22Rv1 (cell line): Measurements from ENCODE around the gene SQOR.
A peak's percentile ranks its signal among the peaks of the same experiment; 100 is the strongest.

Source experiments
- ZFX ChIP-seq: fragments of 450-650 bp; IDR thresholded peaks from 2 replicates; pipeline ENCODE4 v1.6.1; 2017; ENCODE audit warnings: antibody characterized with exemption, borderline replicate concordance
- TF ChIP-seq, protein P1 (sequence below): fragments of 450-650 bp; IDR thresholded peaks from 2 replicates; pipeline ENCODE4 v1.5.1; 2017; ENCODE audit warnings: mild to moderate bottlenecking

DNA sequence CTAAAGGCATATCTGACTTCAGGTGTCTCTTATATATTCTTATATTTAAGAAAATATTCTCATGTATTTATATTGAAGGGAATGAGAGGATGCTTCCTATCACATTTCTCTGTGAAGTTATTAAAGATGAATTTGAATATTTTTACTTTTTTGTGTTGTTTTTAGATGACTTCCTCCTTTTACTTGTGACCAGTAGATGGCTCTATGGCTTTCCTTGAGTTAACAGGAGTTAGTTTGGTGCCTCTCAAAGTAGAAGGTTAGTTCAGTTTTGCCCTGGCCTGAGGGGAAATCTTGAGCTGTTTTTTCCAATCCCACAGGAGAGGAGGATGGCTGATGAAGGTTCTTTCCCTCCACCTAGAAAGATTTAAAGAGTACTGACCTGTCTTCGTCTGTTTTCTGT, 80.7 kb downstream of the SQOR start:
- TF ChIP-seq, protein P1, sequence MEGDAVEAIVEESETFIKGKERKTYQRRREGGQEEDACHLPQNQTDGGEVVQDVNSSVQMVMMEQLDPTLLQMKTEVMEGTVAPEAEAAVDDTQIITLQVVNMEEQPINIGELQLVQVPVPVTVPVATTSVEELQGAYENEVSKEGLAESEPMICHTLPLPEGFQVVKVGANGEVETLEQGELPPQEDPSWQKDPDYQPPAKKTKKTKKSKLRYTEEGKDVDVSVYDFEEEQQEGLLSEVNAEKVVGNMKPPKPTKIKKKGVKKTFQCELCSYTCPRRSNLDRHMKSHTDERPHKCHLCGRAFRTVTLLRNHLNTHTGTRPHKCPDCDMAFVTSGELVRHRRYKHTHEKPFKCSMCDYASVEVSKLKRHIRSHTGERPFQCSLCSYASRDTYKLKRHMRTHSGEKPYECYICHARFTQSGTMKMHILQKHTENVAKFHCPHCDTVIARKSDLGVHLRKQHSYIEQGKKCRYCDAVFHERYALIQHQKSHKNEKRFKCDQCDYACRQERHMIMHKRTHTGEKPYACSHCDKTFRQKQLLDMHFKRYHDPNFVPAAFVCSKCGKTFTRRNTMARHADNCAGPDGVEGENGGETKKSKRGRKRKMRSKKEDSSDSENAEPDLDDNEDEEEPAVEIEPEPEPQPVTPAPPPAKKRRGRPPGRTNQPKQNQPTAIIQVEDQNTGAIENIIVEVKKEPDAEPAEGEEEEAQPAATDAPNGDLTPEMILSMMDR, result peak; percentile 19; the same call in 1 of the 2 replicates
- no peak for TF ChIP-seq ZFX
